K562 (cell line): ENCODE measurements around the gene TRPV5. TPM values are rescaled to one million over a fixed set of nuclear protein-coding genes. Genes with fewer than 3 reads are reported as not detected.

Experiments used
- ATAC-seq: fragments of 200-7000 bp; cut with Tn5 transposase; 3 replicates; pipeline ENCODE4 v1.9.1; 2020; ENCODE audit warnings: moderate library complexity
- BruUV-seq: library from RNA; stranded (reverse); fragments of 400-500 nt; replicated peaks from 2 replicates; lab custom pipeline; 2021; lab: Mats Ljungman, UMichigan
- CTCF ChIA-PET: fragments of 300-600 bp; formaldehyde crosslinking; extraction: SDS; loops from one replicate; lab custom pipeline; 2021; ENCODE audit warnings: low intra/inter-chr PET ratio; lab: Yijun Ruan, JAX
- POLR2A ChIA-PET: fragments of 300-600, 350-650 bp; sonication (Branson Sonifier 250); formaldehyde crosslinking; extraction: SDS; loops from one replicate; lab custom pipeline; 2021; ENCODE audit warnings: antibody characterized with exemption, inconsistent platforms; lab: Yijun Ruan, JAX
- DNase-seq, 4 experiments: peaks; one replicate each; pipeline versions ENCODE4 v3.0.0 to v3.0.0-alpha.2; 2011 to 2018; ENCODE audit warnings: low spot score in 3 of 4, mixed read lengths in 3 of 4; ENCODE audit errors: extremely low read depth in 1 of 4
- FAIRE-seq: peaks from 2 replicates; lab custom pipeline; 2011; peaks lifted over from hg19 to GRCh38; lab: Jason Lieb, UNC
- H2AFZ ChIP-seq: 2 replicates; pipeline ENCODE4 v1.6.0; 2011; ENCODE audit warnings: low read depth, low read length, control low read depth, inconsistent platforms
- H3K27ac ChIP-seq: fragments of 200-600 bp; 3 replicates; pipeline ENCODE4 v1.8.0; 2011; ENCODE audit warnings: low read depth, mild to moderate bottlenecking, control low read depth, inconsistent platforms, low read length, moderate library complexity, mixed read lengths; ENCODE audit errors: extremely low read depth
- H3K27me3 ChIP-seq, 2 experiments: fragments of 300-600 bp in 1 of 2; 2 replicates in 1 of 2; 3 replicates in 1 of 2; pipeline versions ENCODE4 v1.6.0 to v1.8.0; 2011; ENCODE audit warnings: inconsistent platforms in 2 of 2, low read length in 2 of 2, mild to moderate bottlenecking in 1 of 2, mixed read lengths in 1 of 2, moderate library complexity in 1 of 2; ENCODE audit not compliant: control insufficient read depth in 2 of 2, insufficient read depth in 2 of 2
- H3K36me3 ChIP-seq: fragments of 300-600 bp; 3 replicates; pipeline ENCODE4 v1.8.0; 2011; ENCODE audit warnings: mild to moderate bottlenecking, low read length, inconsistent platforms; ENCODE audit not compliant: control insufficient read depth, insufficient read depth
- H3K4me1 ChIP-seq, 2 experiments: fragments of 200-600 bp in 1 of 2; replicated peaks in 1 of 2; 2 replicates in 1 of 2; 3 replicates in 1 of 2; pipeline versions ENCODE4 v1.5.1 to v1.8.0; 2011; ENCODE audit warnings: inconsistent platforms in 2 of 2, low read length in 2 of 2, mild to moderate bottlenecking in 1 of 2, mixed read lengths in 1 of 2, moderate library complexity in 1 of 2; ENCODE audit not compliant: control insufficient read depth in 2 of 2, insufficient read depth in 2 of 2
- H3K4me2 ChIP-seq: 2 replicates; pipeline ENCODE4 v1.6.1; 2011; ENCODE audit warnings: low read length, control low read depth, inconsistent platforms, mixed read lengths; ENCODE audit not compliant: insufficient read depth
- H3K4me3 ChIP-seq: fragments of 200-600 bp; sonication (generic), shearing (Covaris generic); 2 replicates; pipeline ENCODE4 v1.5.1; 2016; ENCODE audit warnings: control low read depth, inconsistent platforms
- H3K79me2 ChIP-seq: fragments of 200-600 bp; 3 replicates; pipeline ENCODE4 v1.8.0; 2011; ENCODE audit warnings: low read length, inconsistent platforms; ENCODE audit not compliant: control insufficient read depth, insufficient read depth
- H3K9ac ChIP-seq, 2 experiments: 2 replicates each; pipeline versions ENCODE4 v1.6.0 to v1.6.1; 2011; ENCODE audit warnings: low read depth in 2 of 2, low read length in 2 of 2, control low read depth in 1 of 2, inconsistent platforms in 1 of 2, mild to moderate bottlenecking in 1 of 2, mixed read lengths in 1 of 2; ENCODE audit not compliant: insufficient read depth in 1 of 2
- H3K9me1 ChIP-seq: one replicate; pipeline ENCODE4 v1.6.0; 2011; ENCODE audit warnings: inconsistent platforms, mild to moderate bottlenecking, low read length, moderate library complexity; ENCODE audit not compliant: control insufficient read depth, insufficient read depth
- H3K9me3 ChIP-seq: replicated peaks from 2 replicates; pipeline ENCODE4 v1.5.1; 2011; ENCODE audit warnings: low read depth, low read length, inconsistent platforms; ENCODE audit not compliant: control insufficient read depth, insufficient read depth
- H4K20me1 ChIP-seq: replicated peaks from 2 replicates; pipeline ENCODE4 v1.6.1; 2011; ENCODE audit warnings: low read length, inconsistent platforms, mixed read lengths; ENCODE audit not compliant: control insufficient read depth, insufficient read depth
- BMI1 ChIP-seq: fragments of 150-350 bp; IDR thresholded peaks from 2 replicates; pipeline ENCODE4 v1.6.1; 2014; ENCODE audit warnings: low read length
- HMBOX1 ChIP-seq: sonication (generic); IDR thresholded peaks from 2 replicates; pipeline ENCODE4 v1.6.1; 2016
- ILK ChIP-seq: fragments of 450-650 bp; IDR thresholded peaks from 2 replicates; pipeline ENCODE4 v1.6.1; 2016; ENCODE audit warnings: missing genetic modification characterization, low read depth, mild to moderate bottlenecking, missing compliant biosample characterization, moderate library complexity, borderline replicate concordance
- MAFK ChIP-seq: IDR thresholded peaks from 2 replicates; pipeline ENCODE4 v1.6.1; 2011; ENCODE audit warnings: low read length, improper control_type of control experiment
- MAZ ChIP-seq, 2 experiments: fragments of 450-650 bp in 1 of 2; sonication (generic) in 1 of 2; formaldehyde crosslinking; IDR thresholded peaks in 1 of 2; conservative IDR thresholded peaks in 1 of 2; 2 replicates each; pipeline versions ENCODE4 v1.4.0 to v1.5.0; 2020; ENCODE audit warnings: mild to moderate bottlenecking in 1 of 2, missing genetic modification reagents in 1 of 2
- MTA2 ChIP-seq: fragments of 450-650 bp; IDR thresholded peaks from 2 replicates; pipeline ENCODE4 v1.6.1; 2016; ENCODE audit warnings: low read depth
- TCFL5 ChIP-seq: fragments of 250-450 bp; sonication (Bioruptor Pico); conservative IDR thresholded peaks from 2 replicates; pipeline ENCODE4 v1.6.1; 2021; ENCODE audit warnings: mild to moderate bottlenecking, moderate library complexity, matching md5 sums
- ZNF589 ChIP-seq: fragments of 200-800 bp; sonication (Bioruptor generic); IDR thresholded peaks from 2 replicates; pipeline ENCODE4 v1.6.1; 2016; ENCODE audit warnings: low read depth, missing genetic modification characterization, missing compliant biosample characterization
- WGBS: fragments of 100-300 bp; shearing (Covaris generic); methylation state at CpG from one replicate; pipeline ENCODE4 v1.1.6; 2016; ENCODE audit warnings: low coverage, mixed read lengths; ENCODE audit not compliant: insufficient coverage; ENCODE audit errors: missing lambda C conversion rate; 5-methylcytosine and 5-hydroxymethylcytosine counted together
- in situ Hi-C: fragments of 300-500 bp; cut with MboI; formaldehyde crosslinking; loops from 4 replicates; pipeline ENCODE4 v1.15.0; 2018; ENCODE audit warnings: inconsistent platforms, mixed read lengths
- intact Hi-C: fragments of 100-400 bp; cut with micrococcal nuclease; formaldehyde crosslinking; loops from 2 replicates; pipeline ENCODE4 v1.14.2; 2022
- polyA plus RNA-seq, 8 experiments: library from polyadenylated mRNA; depleted of rRNA in 4 of 8; stranded (reverse) in 5 of 8; unstranded in 3 of 8; fragments of >200 nt; fragmentation: Nextera tagmentation in 2 of 8; fragmentation: Illumina TruSeq in 1 of 8; extraction: Ambion mirVana in 2 of 8; extraction: Trizol in 1 of 8; gene quantifications; 2 replicates each; pipeline versions ENCODE4 v1.2.1 to v1.2.3, GENCODE V29; 2011 to 2014; ENCODE audit warnings: inconsistent platforms in 1 of 8, missing spikeins in 1 of 8
- total RNA-seq, 7 experiments: library from RNA; depleted of rRNA in 6 of 7; stranded (reverse); fragments of >200 nt in 6 of 7; fragmentation: Illumina TruSeq in 2 of 7; extraction: Trizol in 2 of 7; gene quantifications; 2 replicates each; pipeline versions ENCODE4 v1.2.1 to v1.2.3, GENCODE V29; 2011 to 2021; ENCODE audit warnings: low replicate concordance in 1 of 7

Gene TRPV5
- total and polyA plus RNA-seq, 9 of the 15 experiments (the other 6 are each of a cell fraction or from before 2014, with no cell fraction given) = not detected

- intact Hi-C loops (no loop called here), in situ Hi-C loops (no loop called here)
- no peaks in the 10 kb centered on the region for H4K20me1 ChIP-seq
- ATAC-seq (no peak), FAIRE-seq (no peak), DNase-seq (peak in 1 of 4 experiments; percentile 5)
- no peak overlapping the region for H3K4me2 ChIP-seq
- no peaks in the 10 kb centered on the region for H3K36me3 ChIP-seq
- POLR2A ChIA-PET = interaction anchor here (1.0 to 1.5 kb wide), 2 partner anchors 9 to 80 kb away, joined by 3 to 4 read pairs; no protein-coding TSS in a partner anchor
- H3K9me1 ChIP-seq = no peaks in the 10 kb centered on the region
- H3K9ac ChIP-seq = no peak overlapping the region
- no peaks in the 10 kb centered on the region for H3K9me3 ChIP-seq
- no peak overlapping the region for H3K4me3 ChIP-seq
- TF ChIP-seq MTA2 = no peak
- peak; percentile 71; the same call in 1 of the 2 replicates for TF ChIP-seq HMBOX1
- WGBS = 25% methylated on average over 4 of the region's 4 CpGs
- H3K4me1 ChIP-seq = peaks cover 16 to 22% of the 10 kb centered on the region in 2 experiments; a peak in 4 of 5 replicates
- H3K79me2 ChIP-seq = no peaks in the 10 kb centered on the region
- no TSS peak for BruUV-seq
- H3K27me3 ChIP-seq = no peaks in the 10 kb centered on the region
- no peak overlapping the region for H2AFZ ChIP-seq
- no peak overlapping the region for H3K27ac ChIP-seq
- CTCF ChIA-PET = no interaction called here
Measured at GRCh38 chr7:142968229-142968628, 34.7 kb upstream of the TRPV5 start.

GRCh38 chr7:142964502-142965246, 31.1 kb upstream of the TRPV5 start:
- peak overlapping the region; percentile 34; the same call in 1 of the 2 replicates for H3K4me2 ChIP-seq
- intact Hi-C loops (no loop called here), in situ Hi-C loops (no loop called here)
- no peaks in the 10 kb centered on the region for H3K9me3 ChIP-seq
- 25% methylated on average over 6 of the region's 6 CpGs for WGBS
- ChIA-PET CTCF (no interaction called here), POLR2A (interaction anchor here (0.6 to 1.8 kb wide), 4 partner anchors 9 to 240 kb away, joined by 3 read pairs; no protein-coding TSS in a partner anchor)
- H4K20me1 ChIP-seq = peaks cover 9% of the 10 kb centered on the region
- peaks cover 29 to 55% of the 10 kb centered on the region in 2 experiments for H3K4me1 ChIP-seq
- H3K79me2 ChIP-seq = peaks cover 25% of the 10 kb centered on the region
- DNase-seq (peak; percentile 80 to 88 (median 86)), FAIRE-seq (peak; percentile 92), ATAC-seq (peak; percentile 79)
- no peaks in the 10 kb centered on the region for H3K27me3 ChIP-seq
- no peak overlapping the region for H2AFZ ChIP-seq
- no TSS peak for BruUV-seq
- H3K27ac ChIP-seq = no peak overlapping the region; the same call in 2 of the 3 replicates
- no peak overlapping the region for H3K4me3 ChIP-seq
- H3K36me3 ChIP-seq = peaks cover 12% of the 10 kb centered on the region
- no peaks in the 10 kb centered on the region for H3K9me1 ChIP-seq
- H3K9ac ChIP-seq = no peak overlapping the region; a peak in 1 of 4 replicates
- TF ChIP-seq MAFK (no peak), MAZ (CRISPR knock-in tag; conservative IDR thresholded peaks at IDR 0.05 in 1 of 2, IDR thresholded peaks at IDR 0.05 in 1 of 2) (no peak; a peak in 1 of 4 replicates), ILK (tag) (no peak), TCFL5 (CRISPR knock-in tag) (no peak), BMI1 (no peak), ZNF589 (CRISPR knock-in tag) (no peak)
